Fibroblast of villous mesenchyme (primary cell): ENCODE measurements around the gene ADAM19. TPM values are rescaled to one million over a fixed set of nuclear protein-coding genes. Genes with fewer than 3 reads are reported as not detected.

Source experiments
- DNase-seq: peaks from one replicate; pipeline ENCODE4 v3.0.0-alpha.2; 2010; ENCODE audit warnings: low read depth
- H3K4me3 ChIP-seq: 2 replicates; pipeline ENCODE4 v1.5.1; 2011; ENCODE audit warnings: low read depth, mild to moderate bottlenecking, low read length
- CTCF ChIP-seq: IDR thresholded peaks from 2 replicates; pipeline ENCODE4 v1.5.1; 2012; ENCODE audit warnings: low read depth, mild to moderate bottlenecking, low read length; ENCODE audit not compliant: insufficient read depth
- total RNA-seq: library from RNA; depleted of rRNA; stranded (reverse); fragments of >200 nt; gene quantifications from 2 replicates; pipeline ENCODE4 v1.2.3, GENCODE V29; 2012

ADAM19 gene
- total RNA-seq, 1 donor = 89.8 TPM

GRCh38 chr5:157451806-157452205, 123.8 kb downstream of the ADAM19 start:
- no peak for DNase-seq
- H3K4me3 ChIP-seq = no peak overlapping the region
- TF ChIP-seq CTCF = no peak

GRCh38 chr5:157450024-157450423, 125.6 kb downstream of the ADAM19 start:
- H3K4me3 ChIP-seq = no peak overlapping the region
- no peak for DNase-seq
- no peak for TF ChIP-seq CTCF

- DNase-seq = no peak
- no peak for TF ChIP-seq CTCF
- no peak overlapping the region for H3K4me3 ChIP-seq
Measured at GRCh38 chr5:157449011-157449723, 126.4 kb downstream of the ADAM19 start.

GRCh38 chr5:157447201-157447637, 128.4 kb downstream of the ADAM19 start:
- TF ChIP-seq CTCF = no peak
- DNase-seq = no peak
- no peak overlapping the region for H3K4me3 ChIP-seq

- H3K4me3 ChIP-seq = no peak overlapping the region
- no peak for TF ChIP-seq CTCF
- peak; percentile 60 for DNase-seq
Measured at GRCh38 chr5:157446412-157446935, 129.1 kb downstream of the ADAM19 start.

- DNase-seq = no peak
- no peak for TF ChIP-seq CTCF
- no peak overlapping the region for H3K4me3 ChIP-seq
Measured at GRCh38 chr5:157445745-157446411, 129.7 kb downstream of the ADAM19 start.
